Fibroblast of mammary gland (primary cell): ENCODE results near the gene CERKL.

Source experiments
- DNase-seq: peaks from one replicate; pipeline ENCODE4 v3.0.0-alpha.2; 2010; ENCODE audit warnings: low read depth
- H3K4me3 ChIP-seq: 2 replicates; pipeline ENCODE4 v1.5.1; 2011; ENCODE audit warnings: low read depth, mild to moderate bottlenecking, low read length, moderate library complexity; ENCODE audit not compliant: control insufficient read depth
- TF ChIP-seq, protein P1 (sequence below): conservative IDR thresholded peaks from 2 replicates; pipeline ENCODE4 v1.5.1; 2011; ENCODE audit warnings: low read depth, low read length, inconsistent platforms; ENCODE audit not compliant: control insufficient read depth, insufficient read depth

CERKL gene

DNA sequence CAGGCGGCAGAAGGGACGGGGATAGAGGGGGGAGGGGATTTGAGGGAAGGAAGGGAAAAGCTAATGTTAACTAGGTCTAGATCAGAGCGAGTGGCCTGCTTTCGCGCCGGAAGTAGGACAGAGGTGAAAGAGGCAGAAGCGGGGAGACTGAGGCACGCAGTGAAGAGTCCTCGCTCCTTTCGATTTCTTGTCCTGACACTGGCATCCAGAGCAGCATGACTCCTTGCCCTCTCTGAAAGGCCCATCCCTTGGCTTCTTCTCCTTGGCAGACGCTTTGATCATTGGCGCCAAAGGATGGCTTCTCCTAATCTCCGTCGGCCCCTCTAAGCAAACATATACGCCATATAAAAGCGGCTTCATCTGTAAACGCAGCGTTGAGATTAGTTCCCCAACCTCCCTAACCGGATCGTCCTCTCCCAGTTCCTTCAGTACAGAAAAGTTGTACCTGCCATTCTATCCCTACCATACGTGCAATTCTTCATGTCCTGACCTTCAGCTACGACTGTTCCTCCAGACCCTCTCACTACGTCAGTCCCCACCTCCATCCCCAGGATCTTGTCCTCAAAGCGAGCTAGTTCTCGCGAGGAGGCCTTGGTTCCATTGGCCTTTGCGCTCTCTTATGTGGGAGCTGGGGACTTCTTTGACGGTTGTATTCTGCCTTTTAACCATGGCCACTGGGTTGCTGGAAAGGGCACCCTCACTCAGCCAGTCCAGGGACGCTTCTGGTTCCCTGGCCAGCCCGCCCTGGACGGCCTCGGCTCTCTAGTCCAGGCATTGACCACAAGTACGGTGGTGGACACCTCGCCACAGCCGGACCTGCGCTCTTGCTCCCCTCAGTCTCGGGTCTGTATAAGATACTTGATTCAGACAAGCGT lies 24.3 kb upstream of the CERKL start:
- no peak overlapping the region for H3K4me3 ChIP-seq
- TF ChIP-seq, protein P1, sequence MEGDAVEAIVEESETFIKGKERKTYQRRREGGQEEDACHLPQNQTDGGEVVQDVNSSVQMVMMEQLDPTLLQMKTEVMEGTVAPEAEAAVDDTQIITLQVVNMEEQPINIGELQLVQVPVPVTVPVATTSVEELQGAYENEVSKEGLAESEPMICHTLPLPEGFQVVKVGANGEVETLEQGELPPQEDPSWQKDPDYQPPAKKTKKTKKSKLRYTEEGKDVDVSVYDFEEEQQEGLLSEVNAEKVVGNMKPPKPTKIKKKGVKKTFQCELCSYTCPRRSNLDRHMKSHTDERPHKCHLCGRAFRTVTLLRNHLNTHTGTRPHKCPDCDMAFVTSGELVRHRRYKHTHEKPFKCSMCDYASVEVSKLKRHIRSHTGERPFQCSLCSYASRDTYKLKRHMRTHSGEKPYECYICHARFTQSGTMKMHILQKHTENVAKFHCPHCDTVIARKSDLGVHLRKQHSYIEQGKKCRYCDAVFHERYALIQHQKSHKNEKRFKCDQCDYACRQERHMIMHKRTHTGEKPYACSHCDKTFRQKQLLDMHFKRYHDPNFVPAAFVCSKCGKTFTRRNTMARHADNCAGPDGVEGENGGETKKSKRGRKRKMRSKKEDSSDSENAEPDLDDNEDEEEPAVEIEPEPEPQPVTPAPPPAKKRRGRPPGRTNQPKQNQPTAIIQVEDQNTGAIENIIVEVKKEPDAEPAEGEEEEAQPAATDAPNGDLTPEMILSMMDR: no peak
- DNase-seq: no peak

- no peak within 1 kb of the TSS for H3K4me3 ChIP-seq
- TF ChIP-seq, protein P1: no peak
- no peak for DNase-seq
Observed at GRCh38 chr2:181680055-181680936, 23.4 kb upstream of the CERKL start, which contains the start of gene NEUROD1. NEUROD1 (minus strand) TSS chr2:181680517; CDS start chr2:181678860, 1,657 bp downstream.

DNA sequence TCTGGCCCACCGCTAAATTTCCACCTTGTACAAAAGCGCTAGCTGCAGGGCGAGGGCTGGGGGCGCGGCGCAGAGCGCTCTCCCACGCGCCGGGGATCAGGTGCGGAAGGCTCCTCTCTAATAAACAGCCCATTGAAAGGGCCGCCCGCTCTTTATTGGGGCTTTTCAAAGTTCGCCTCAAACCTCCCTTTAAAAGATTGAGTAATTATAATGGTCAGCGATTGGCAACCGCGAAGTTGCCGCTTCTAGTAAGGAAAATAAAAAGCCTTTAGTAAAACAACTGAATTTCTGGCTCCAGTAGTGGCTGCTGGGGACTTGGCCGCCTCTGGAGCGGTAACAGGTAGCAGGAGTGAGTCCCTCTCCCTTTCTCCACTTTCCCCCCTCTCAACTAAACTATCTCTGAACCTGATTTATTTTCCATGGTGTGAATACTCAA lies 22.7 kb upstream of the CERKL start:
- TF ChIP-seq, protein P1: no peak
- DNase-seq: no peak
- H3K4me3 ChIP-seq: no peak overlapping the region

- TF ChIP-seq, protein P1: no peak
- H3K4me3 ChIP-seq: no peak overlapping the region
- no peak for DNase-seq
Observed at GRCh38 chr2:181678861-181679543, 22.1 kb upstream of the CERKL start.

DNA sequence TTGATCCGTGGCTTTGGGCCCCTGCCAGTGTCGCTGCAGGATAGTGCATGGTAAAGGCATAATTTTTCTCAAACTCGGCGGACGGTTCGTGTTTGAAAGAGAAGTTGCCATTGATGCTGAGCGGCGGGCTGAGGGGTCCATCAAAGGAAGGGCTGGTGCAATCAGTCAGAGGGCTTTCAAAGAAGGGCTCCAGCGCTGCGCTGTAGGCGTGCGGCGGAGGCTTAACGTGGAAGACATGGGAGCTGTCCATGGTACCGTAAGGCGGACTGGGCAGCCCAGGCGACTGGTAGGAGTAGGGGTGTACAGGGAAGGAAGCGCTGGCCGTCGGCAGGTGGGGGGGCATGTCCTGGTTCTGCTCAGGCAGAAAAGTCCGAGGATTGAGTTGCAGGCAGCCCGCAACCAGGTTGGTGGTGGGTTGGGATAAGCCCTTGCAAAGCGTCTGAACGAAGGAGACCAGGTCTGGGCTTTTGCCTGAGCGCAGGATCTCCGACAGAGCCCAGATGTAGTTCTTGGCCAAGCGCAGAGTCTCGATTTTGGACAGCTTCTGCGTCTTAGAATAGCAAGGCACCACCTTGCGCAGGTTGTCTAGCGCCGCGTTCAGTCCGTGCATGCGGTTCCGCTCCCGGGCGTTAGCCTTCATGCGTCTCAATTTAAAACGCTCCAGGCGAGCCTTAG lies 21.1 kb upstream of the CERKL start:
- DNase-seq: peak; percentile 78
- TF ChIP-seq, protein P1: no peak
- no peak overlapping the region for H3K4me3 ChIP-seq

DNA sequence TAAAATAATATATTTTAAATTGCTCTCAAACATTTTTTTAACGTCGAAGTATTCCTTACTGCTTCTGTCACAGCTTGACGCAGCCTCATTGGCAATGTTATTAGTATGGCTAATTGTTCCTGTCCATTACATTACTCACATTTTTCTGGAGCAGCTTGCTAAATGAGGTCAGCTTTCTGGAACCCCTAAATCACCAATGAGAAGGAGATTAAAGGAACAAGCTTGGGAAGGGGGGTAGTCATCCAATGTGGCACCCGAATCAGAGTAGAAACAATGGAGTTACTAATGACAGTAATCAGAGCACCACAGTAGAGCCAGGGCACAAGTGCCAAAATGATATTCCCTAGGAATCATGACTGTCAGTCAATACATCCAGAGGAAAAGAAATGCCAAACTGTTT lies 18.3 kb upstream of the CERKL start:
- H3K4me3 ChIP-seq: no peak overlapping the region
- DNase-seq: no peak
- TF ChIP-seq, protein P1: no peak
